GM12878 (cell line): Measurements from ENCODE around the gene GRK5. TPM values are rescaled to one million over a fixed set of nuclear protein-coding genes. Genes with fewer than 3 reads are reported as not detected.
A peak's percentile ranks its signal among the peaks of the same experiment; 100 is the strongest.

Experiments used
- ATAC-seq: fragments of 200-7000 bp; cut with Tn5 transposase; 3 replicates; pipeline ENCODE4 v1.9.1; 2020; ENCODE audit warnings: mild to moderate bottlenecking, moderate library complexity
- BruUV-seq: library from RNA; stranded (reverse); fragments of 400-500 nt; replicated peaks from 2 replicates; lab custom pipeline; 2021; lab: Mats Ljungman, UMichigan
- CTCF ChIA-PET: fragments of 300-600 bp; sonication (Branson Sonifier 250); formaldehyde crosslinking; extraction: SDS; loops from one replicate; lab custom pipeline; 2021; ENCODE audit warnings: inconsistent platforms; lab: Yijun Ruan, JAX
- POLR2A ChIA-PET: fragments of 350-600 bp; formaldehyde crosslinking; extraction: SDS; loops from one replicate; lab custom pipeline; 2021; ENCODE audit warnings: inconsistent platforms; lab: Charles Lee
- RAD21 ChIA-PET: fragments of 300-600 bp; sonication (Branson Sonifier 250); formaldehyde crosslinking; loops from one replicate; lab custom pipeline; 2023; ENCODE audit warnings: antibody characterized with exemption; ENCODE audit not compliant: unreplicated experiment; lab: Charles Lee
- SMC1A ChIA-PET: fragments of 300-600 bp; sonication (Branson Sonifier 250); formaldehyde crosslinking; loops from one replicate; lab custom pipeline; 2023; ENCODE audit not compliant: unreplicated experiment, uncharacterized antibody; lab: Charles Lee
- DNase-seq: peaks from one replicate; pipeline ENCODE4 v3.0.0-alpha.2; 2011; ENCODE audit warnings: low read depth, low spot score
- FAIRE-seq: peaks from 3 replicates; lab custom pipeline; 2011; peaks lifted over from hg19 to GRCh38; lab: Jason Lieb, UNC
- H2AFZ ChIP-seq: 2 replicates; pipeline ENCODE4 v1.6.0; 2011; ENCODE audit warnings: low read depth, low read length, control low read depth; ENCODE audit not compliant: control insufficient read depth
- H3K27ac ChIP-seq: 2 replicates; pipeline ENCODE4 v1.5.1; 2011; ENCODE audit warnings: control low read depth; ENCODE audit not compliant: control insufficient read depth, insufficient read depth
- H3K27me3 ChIP-seq, 2 experiments: replicated peaks in 1 of 2; 2 replicates each; pipeline versions ENCODE4 v1.6.0 to v1.6.1; 2011; ENCODE audit warnings: low read length in 1 of 2; ENCODE audit not compliant: control insufficient read depth in 2 of 2, insufficient read depth in 2 of 2
- H3K36me3 ChIP-seq, 2 experiments: 2 replicates each; pipeline ENCODE4 v1.5.1; 2011; ENCODE audit warnings: low read length in 1 of 2; ENCODE audit not compliant: control insufficient read depth in 2 of 2, insufficient read depth in 2 of 2
- H3K4me1 ChIP-seq: 2 replicates; pipeline ENCODE4 v1.6.1; 2011; ENCODE audit warnings: mild to moderate bottlenecking, low read length, moderate library complexity, mixed read lengths; ENCODE audit not compliant: control insufficient read depth, insufficient read depth
- H3K4me2 ChIP-seq: 2 replicates; pipeline ENCODE4 v1.6.0; 2011; ENCODE audit warnings: control low read depth; ENCODE audit not compliant: control insufficient read depth, insufficient read depth
- H3K4me3 ChIP-seq: fragments of 200-600 bp; sonication (generic); 2 replicates; pipeline ENCODE4 v1.5.1; 2016
- H3K79me2 ChIP-seq: 2 replicates; pipeline ENCODE4 v1.6.0; 2011; ENCODE audit warnings: low read length; ENCODE audit not compliant: control insufficient read depth, insufficient read depth
- H3K9ac ChIP-seq: 2 replicates; pipeline ENCODE4 v1.8.0; 2011; ENCODE audit warnings: low read length, control low read depth, mixed read lengths; ENCODE audit not compliant: control insufficient read depth, insufficient read depth
- H3K9me3 ChIP-seq: replicated peaks from 3 replicates; pipeline ENCODE4 v1.5.1; 2011; ENCODE audit warnings: mild to moderate bottlenecking, low read length; ENCODE audit not compliant: control insufficient read depth, insufficient read depth
- H4K20me1 ChIP-seq: 2 replicates; pipeline ENCODE4 v1.6.0; 2011; ENCODE audit not compliant: control insufficient read depth, insufficient read depth
- CBFB ChIP-seq: IDR thresholded peaks from 2 replicates; pipeline ENCODE4 v1.6.1; 2016; ENCODE audit warnings: antibody characterized with exemption, low read depth
- MXI1 ChIP-seq: fragments of 150-350 bp; IDR thresholded peaks from 2 replicates; pipeline ENCODE4 v1.6.1; 2011; ENCODE audit warnings: low read depth, mild to moderate bottlenecking, inconsistent platforms, low read length, improper control_type of control experiment
- NFYB ChIP-seq: IDR thresholded peaks from 2 replicates; pipeline ENCODE4 v1.6.1; 2011; ENCODE audit warnings: low read depth, mild to moderate bottlenecking, low read length, improper control_type of control experiment, moderate library complexity; ENCODE audit not compliant: insufficient read depth
- PAX8 ChIP-seq: fragments of 450-650 bp; IDR thresholded peaks from 2 replicates; pipeline ENCODE4 v1.6.1; 2017; ENCODE audit warnings: mild to moderate bottlenecking, moderate library complexity
- RCOR1 ChIP-seq: conservative IDR thresholded peaks from 2 replicates; pipeline ENCODE4 v1.6.1; 2012; ENCODE audit warnings: low read depth, low read length, improper control_type of control experiment
- SUPT20H ChIP-seq: IDR thresholded peaks from 2 replicates; pipeline ENCODE4 v1.6.1; 2011; ENCODE audit warnings: low read depth, mild to moderate bottlenecking, low read length, moderate library complexity, borderline replicate concordance; ENCODE audit not compliant: control insufficient read depth
- ZNF207 ChIP-seq: fragments of 450-650 bp; IDR thresholded peaks from 2 replicates; pipeline ENCODE4 v1.6.1; 2014; ENCODE audit warnings: antibody characterized with exemption, mild to moderate bottlenecking, borderline replicate concordance
- ZSCAN29 ChIP-seq: fragments of 450-650 bp; IDR thresholded peaks from 2 replicates; pipeline ENCODE4 v1.6.1; 2017; ENCODE audit warnings: mild to moderate bottlenecking, moderate library complexity
- WGBS: methylation state at CpG from one replicate; pipeline ENCODE4 v1.1.6; 2016; ENCODE audit warnings: low lambda C conversion rate; ENCODE audit not compliant: insufficient replicate concordance, insufficient coverage; ENCODE audit errors: missing lambda C conversion rate; 5-methylcytosine and 5-hydroxymethylcytosine counted together
- in situ Hi-C: fragments of 300-500 bp; cut with MboI; formaldehyde crosslinking; loops from 9 replicates; pipeline ENCODE4 v1.14.3; 2018; ENCODE audit warnings: mixed read lengths
- intact Hi-C: fragments of 100-400 bp; cut with micrococcal nuclease; formaldehyde crosslinking; loops from one replicate; pipeline ENCODE4 v1.14.2; 2022; ENCODE audit not compliant: unreplicated experiment
- polyA plus RNA-seq, 11 experiments: library from polyadenylated mRNA; depleted of rRNA in 4 of 11; unstranded in 6 of 11; stranded (reverse) in 5 of 11; fragments of >200 nt; fragmentation: Nextera tagmentation in 4 of 11; fragmentation: Illumina TruSeq in 1 of 11; extraction: Ambion mirVana in 4 of 11; extraction: Trizol in 1 of 11; gene quantifications; 1 replicate in 1 of 11; 2 replicates in 10 of 11; pipeline versions ENCODE4 v1.2.1 to v1.2.3, GENCODE V29; 2011 to 2016; ENCODE audit warnings: inconsistent platforms in 2 of 11, missing spikeins in 2 of 11, low read depth in 1 of 11
- total RNA-seq, 4 experiments: library from RNA; depleted of rRNA in 3 of 4; stranded (reverse); fragments of >200 nt in 3 of 4; fragmentation: Illumina TruSeq in 1 of 4; extraction: Trizol in 1 of 4; gene quantifications; 2 replicates each; pipeline versions ENCODE4 v1.2.1 to v1.2.3, GENCODE V29; 2013 to 2021
- TF ChIP-seq, protein P1 (sequence below): fragments of 450-650 bp; IDR thresholded peaks from 2 replicates; pipeline ENCODE4 v1.6.1; 2017; ENCODE audit warnings: mild to moderate bottlenecking, moderate library complexity
- TF ChIP-seq, protein P2 (sequence below): IDR thresholded peaks from 2 replicates; pipeline ENCODE4 v1.6.1; 2012; ENCODE audit warnings: improper control_type of control experiment, low read depth, low read length; ENCODE audit not compliant: insufficient replicate concordance

GRK5 gene
- total and polyA plus RNA-seq, 10 of the 15 experiments (the other 5 are each of a cell fraction or from before 2014, with no cell fraction given): 0.11 to 22.1 (median 10.0) TPM

DNA sequence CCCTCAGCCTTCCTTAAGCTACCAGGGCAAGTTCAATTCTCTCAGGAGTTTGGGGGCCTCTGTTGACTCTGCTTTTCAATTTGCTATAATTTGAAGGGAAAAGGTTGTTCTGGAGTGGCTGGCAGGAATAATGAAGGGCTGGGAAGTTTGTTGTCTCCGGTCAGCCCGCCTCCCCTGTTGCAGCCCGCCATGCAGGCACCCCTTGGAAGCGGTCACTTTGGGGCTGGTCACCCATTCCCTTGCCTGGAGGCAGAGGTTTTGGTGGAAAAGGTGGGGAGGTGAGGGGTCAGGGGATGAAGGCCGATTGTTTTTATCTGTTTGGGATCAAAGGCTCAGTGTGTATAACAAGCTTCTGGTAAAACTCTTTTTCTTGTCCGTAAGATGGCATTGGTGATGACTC lies 79.1 kb downstream of the GRK5 start:
- no TSS peak for BruUV-seq
- ATAC-seq (no peak), DNase-seq (no peak), FAIRE-seq (no peak)
- TF ChIP-seq MXI1 (no peak), CBFB (no peak), RCOR1 (no peak), NFYB (no peak), ZNF207 (no peak), PAX8 (no peak), ZSCAN29 (no peak), SUPT20H (no peak)
- TF ChIP-seq, protein P1, sequence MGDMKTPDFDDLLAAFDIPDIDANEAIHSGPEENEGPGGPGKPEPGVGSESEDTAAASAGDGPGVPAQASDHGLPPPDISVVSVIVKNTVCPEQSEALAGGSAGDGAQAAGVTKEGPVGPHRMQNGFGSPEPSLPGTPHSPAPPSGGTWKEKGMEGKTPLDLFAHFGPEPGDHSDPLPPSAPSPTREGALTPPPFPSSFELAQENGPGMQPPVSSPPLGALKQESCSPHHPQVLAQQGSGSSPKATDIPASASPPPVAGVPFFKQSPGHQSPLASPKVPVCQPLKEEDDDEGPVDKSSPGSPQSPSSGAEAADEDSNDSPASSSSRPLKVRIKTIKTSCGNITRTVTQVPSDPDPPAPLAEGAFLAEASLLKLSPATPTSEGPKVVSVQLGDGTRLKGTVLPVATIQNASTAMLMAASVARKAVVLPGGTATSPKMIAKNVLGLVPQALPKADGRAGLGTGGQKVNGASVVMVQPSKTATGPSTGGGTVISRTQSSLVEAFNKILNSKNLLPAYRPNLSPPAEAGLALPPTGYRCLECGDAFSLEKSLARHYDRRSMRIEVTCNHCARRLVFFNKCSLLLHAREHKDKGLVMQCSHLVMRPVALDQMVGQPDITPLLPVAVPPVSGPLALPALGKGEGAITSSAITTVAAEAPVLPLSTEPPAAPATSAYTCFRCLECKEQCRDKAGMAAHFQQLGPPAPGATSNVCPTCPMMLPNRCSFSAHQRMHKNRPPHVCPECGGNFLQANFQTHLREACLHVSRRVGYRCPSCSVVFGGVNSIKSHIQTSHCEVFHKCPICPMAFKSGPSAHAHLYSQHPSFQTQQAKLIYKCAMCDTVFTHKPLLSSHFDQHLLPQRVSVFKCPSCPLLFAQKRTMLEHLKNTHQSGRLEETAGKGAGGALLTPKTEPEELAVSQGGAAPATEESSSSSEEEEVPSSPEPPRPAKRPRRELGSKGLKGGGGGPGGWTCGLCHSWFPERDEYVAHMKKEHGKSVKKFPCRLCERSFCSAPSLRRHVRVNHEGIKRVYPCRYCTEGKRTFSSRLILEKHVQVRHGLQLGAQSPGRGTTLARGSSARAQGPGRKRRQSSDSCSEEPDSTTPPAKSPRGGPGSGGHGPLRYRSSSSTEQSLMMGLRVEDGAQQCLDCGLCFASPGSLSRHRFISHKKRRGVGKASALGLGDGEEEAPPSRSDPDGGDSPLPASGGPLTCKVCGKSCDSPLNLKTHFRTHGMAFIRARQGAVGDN: no peak
- TF ChIP-seq, protein P2, sequence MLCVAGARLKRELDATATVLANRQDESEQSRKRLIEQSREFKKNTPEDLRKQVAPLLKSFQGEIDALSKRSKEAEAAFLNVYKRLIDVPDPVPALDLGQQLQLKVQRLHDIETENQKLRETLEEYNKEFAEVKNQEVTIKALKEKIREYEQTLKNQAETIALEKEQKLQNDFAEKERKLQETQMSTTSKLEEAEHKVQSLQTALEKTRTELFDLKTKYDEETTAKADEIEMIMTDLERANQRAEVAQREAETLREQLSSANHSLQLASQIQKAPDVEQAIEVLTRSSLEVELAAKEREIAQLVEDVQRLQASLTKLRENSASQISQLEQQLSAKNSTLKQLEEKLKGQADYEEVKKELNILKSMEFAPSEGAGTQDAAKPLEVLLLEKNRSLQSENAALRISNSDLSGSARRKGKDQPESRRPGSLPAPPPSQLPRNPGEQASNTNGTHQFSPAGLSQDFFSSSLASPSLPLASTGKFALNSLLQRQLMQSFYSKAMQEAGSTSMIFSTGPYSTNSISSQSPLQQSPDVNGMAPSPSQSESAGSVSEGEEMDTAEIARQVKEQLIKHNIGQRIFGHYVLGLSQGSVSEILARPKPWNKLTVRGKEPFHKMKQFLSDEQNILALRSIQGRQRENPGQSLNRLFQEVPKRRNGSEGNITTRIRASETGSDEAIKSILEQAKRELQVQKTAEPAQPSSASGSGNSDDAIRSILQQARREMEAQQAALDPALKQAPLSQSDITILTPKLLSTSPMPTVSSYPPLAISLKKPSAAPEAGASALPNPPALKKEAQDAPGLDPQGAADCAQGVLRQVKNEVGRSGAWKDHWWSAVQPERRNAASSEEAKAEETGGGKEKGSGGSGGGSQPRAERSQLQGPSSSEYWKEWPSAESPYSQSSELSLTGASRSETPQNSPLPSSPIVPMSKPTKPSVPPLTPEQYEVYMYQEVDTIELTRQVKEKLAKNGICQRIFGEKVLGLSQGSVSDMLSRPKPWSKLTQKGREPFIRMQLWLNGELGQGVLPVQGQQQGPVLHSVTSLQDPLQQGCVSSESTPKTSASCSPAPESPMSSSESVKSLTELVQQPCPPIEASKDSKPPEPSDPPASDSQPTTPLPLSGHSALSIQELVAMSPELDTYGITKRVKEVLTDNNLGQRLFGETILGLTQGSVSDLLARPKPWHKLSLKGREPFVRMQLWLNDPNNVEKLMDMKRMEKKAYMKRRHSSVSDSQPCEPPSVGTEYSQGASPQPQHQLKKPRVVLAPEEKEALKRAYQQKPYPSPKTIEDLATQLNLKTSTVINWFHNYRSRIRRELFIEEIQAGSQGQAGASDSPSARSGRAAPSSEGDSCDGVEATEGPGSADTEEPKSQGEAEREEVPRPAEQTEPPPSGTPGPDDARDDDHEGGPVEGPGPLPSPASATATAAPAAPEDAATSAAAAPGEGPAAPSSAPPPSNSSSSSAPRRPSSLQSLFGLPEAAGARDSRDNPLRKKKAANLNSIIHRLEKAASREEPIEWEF: no peak
- ChIA-PET CTCF (interaction anchor here (1.3 to 1.6 kb wide), 3 partner anchors 15 to 159 kb away, joined by 3 to 7 read pairs (median 5); no protein-coding TSS in a partner anchor), RAD21 (interaction anchor here (1.6 kb wide), 1 partner anchor 80 kb away, joined by 3 read pairs; no protein-coding TSS in a partner anchor), POLR2A (no interaction called here), SMC1A (interaction anchor here (0.9 kb wide), 1 partner anchor 83 kb away, joined by 4 read pairs; no protein-coding TSS in a partner anchor)
- H3K79me2 ChIP-seq: peaks cover 10% of the 10 kb centered on the region
- H3K9me3 ChIP-seq: no peaks in the 10 kb centered on the region
- H2AFZ ChIP-seq: no peak overlapping the region
- no peaks in the 10 kb centered on the region for H3K27me3 ChIP-seq
- peak overlapping the region; percentile 56 for H3K4me2 ChIP-seq
- intact Hi-C loops: no loop called here
- peak overlapping the region; percentile 54 for H3K27ac ChIP-seq
- H3K9ac ChIP-seq: peak overlapping the region; percentile 17; the same call in 1 of the 2 replicates
- H3K4me3 ChIP-seq: no peak overlapping the region
- WGBS: 74% methylated on average over 6 of the region's 6 CpGs
- in situ Hi-C loops: no loop called here
- H3K4me1 ChIP-seq: peaks cover 32% of the 10 kb centered on the region
- H3K36me3 ChIP-seq: no peaks in the 10 kb centered on the region
- no peaks in the 10 kb centered on the region for H4K20me1 ChIP-seq
